Hepatocyte (in vitro differentiated cells): Measurements from ENCODE around the gene FAM9C.

ENCODE experiments used
- CTCF ChIP-seq: fragments of 200-600 bp; sonication (generic); IDR thresholded peaks from 2 replicates; pipeline ENCODE4 v1.5.1; 2016; ENCODE audit warnings: antibody characterized with exemption, mild to moderate bottlenecking; ENCODE audit not compliant: poor library complexity
- EZH2phosphoT487 ChIP-seq: fragments of 200-600 bp; sonication (generic); IDR thresholded peaks from one replicate; pipeline ENCODE4 v1.6.1; 2018; ENCODE audit warnings: antibody characterized with exemption, mild to moderate bottlenecking, low read depth, moderate library complexity; ENCODE audit not compliant: unreplicated experiment, severe bottlenecking

- TF ChIP-seq CTCF (no peak), EZH2phosphoT487 (no peak)
Measured at GRCh38 chrX:13069771-13070416, 25.5 kb upstream of the FAM9C start.
